Cardiac muscle cell (in vitro differentiated cells and primary cell): ENCODE measurements around the gene GLB1L2. TPM values are rescaled to one million over a fixed set of nuclear protein-coding genes. Genes with fewer than 3 reads are reported as not detected.

Experiments
- DNase-seq, 2 donors: peaks; one replicate each; pipeline versions ENCODE4 v3.0.0 to v3.0.0-alpha.2; 2010 to 2017; ENCODE audit warnings: low read depth in 1 of 2, low spot score in 1 of 2
- H3K27ac ChIP-seq: fragments of 200-600 bp; sonication (generic); 2 replicates; pipeline ENCODE4 v1.5.1; 2016
- H3K27me3 ChIP-seq: fragments of 200-600 bp; sonication (generic); 2 replicates; pipeline ENCODE4 v1.6.0; 2016; ENCODE audit warnings: control low read depth
- H3K36me3 ChIP-seq: fragments of 200-600 bp; sonication (generic); 2 replicates; pipeline ENCODE4 v1.5.1; 2016; ENCODE audit warnings: control low read depth
- H3K4me1 ChIP-seq: fragments of 200-600 bp; sonication (generic); 2 replicates; pipeline ENCODE4 v1.8.1; 2017; ENCODE audit warnings: low read depth, mild to moderate bottlenecking, mixed run types
- H3K4me3 ChIP-seq: fragments of 200-600 bp; sonication (generic); 2 replicates; pipeline ENCODE4 v1.5.1; 2016; ENCODE audit warnings: mild to moderate bottlenecking
- H3K9me3 ChIP-seq: fragments of 200-600 bp; sonication (generic); 2 replicates; pipeline ENCODE4 v1.5.1; 2017; ENCODE audit warnings: low read depth, mild to moderate bottlenecking, control low read depth
- CTCF ChIP-seq: IDR thresholded peaks from 2 replicates; pipeline ENCODE4 v1.5.1; 2012; ENCODE audit warnings: low read depth, mild to moderate bottlenecking, low read length
- polyA plus RNA-seq: library from polyadenylated mRNA; unstranded; fragments of >200 nt; fragmentation: Nextera tagmentation; extraction: Ambion mirVana; gene quantifications from 2 replicates; pipeline ENCODE4 v1.2.1, GENCODE V29; 2016
- total RNA-seq: library from RNA; depleted of rRNA; stranded (reverse); fragments of >200 nt; gene quantifications from 2 replicates; pipeline ENCODE4 v1.2.3, GENCODE V29; 2016

Gene GLB1L2
- total and polyA plus RNA-seq, 2 experiments from 2014 or later, result 2.6 to 3.8 TPM

- H3K9me3 ChIP-seq, result no peaks in the 10 kb centered on the region
- no peak overlapping the region for H3K27ac ChIP-seq
- no peaks in the 10 kb centered on the region for H3K36me3 ChIP-seq
- H3K4me1 ChIP-seq, result no peaks in the 10 kb centered on the region
- H3K27me3 ChIP-seq, result no peaks in the 10 kb centered on the region
- no peak for DNase-seq
- no peak for TF ChIP-seq CTCF
- H3K4me3 ChIP-seq, result no peak overlapping the region
Observed at GRCh38 chr11:134385774-134386565, 54.2 kb downstream of the GLB1L2 start.

GRCh38 chr11:134386945-134387344 is 55.2 kb downstream of the GLB1L2 start:
- Histone ChIP-seq H3K4me3 (no peak overlapping the region), H3K9me3 (no peaks in the 10 kb centered on the region), H3K36me3 (no peaks in the 10 kb centered on the region), H3K4me1 (no peaks in the 10 kb centered on the region), H3K27ac (no peak overlapping the region), H3K27me3 (no peaks in the 10 kb centered on the region)
- no peak for TF ChIP-seq CTCF
- no peak for DNase-seq

GRCh38 chr11:134387501-134387900 is 55.7 kb downstream of the GLB1L2 start:
- DNase-seq, result no peak
- no peak for TF ChIP-seq CTCF

GRCh38 chr11:134388590-134388989 is 56.8 kb downstream of the GLB1L2 start:
- Histone ChIP-seq H3K27me3 (no peaks in the 10 kb centered on the region), H3K4me3 (no peak overlapping the region), H3K36me3 (no peaks in the 10 kb centered on the region), H3K4me1 (no peaks in the 10 kb centered on the region), H3K27ac (no peak overlapping the region), H3K9me3 (no peaks in the 10 kb centered on the region)
- TF ChIP-seq CTCF, result no peak
- no peak for DNase-seq

More at GRCh38 chr11:134387501-134387900, 55.7 kb downstream of the GLB1L2 start:
- H3K27me3 ChIP-seq, result no peaks in the 10 kb centered on the region
- no peaks in the 10 kb centered on the region for H3K4me1 ChIP-seq
- H3K36me3 ChIP-seq, result no peaks in the 10 kb centered on the region
- H3K9me3 ChIP-seq, result no peaks in the 10 kb centered on the region
- no peak overlapping the region for H3K27ac ChIP-seq
- H3K4me3 ChIP-seq, result no peak overlapping the region

GRCh38 chr11:134389464-134390180 is 57.8 kb downstream of the GLB1L2 start:
- no peak for DNase-seq
- Histone ChIP-seq H3K27ac (no peak overlapping the region), H3K9me3 (no peaks in the 10 kb centered on the region), H3K4me3 (no peak overlapping the region), H3K27me3 (no peaks in the 10 kb centered on the region), H3K36me3 (no peaks in the 10 kb centered on the region), H3K4me1 (no peaks in the 10 kb centered on the region)
- TF ChIP-seq CTCF, result no peak
